GM21367 (cell line): ENCODE results near the gene PCDHB1.

Experiments used
- ATAC-seq: cut with Tn5 transposase; IDR thresholded peaks from one replicate; pipeline ENCODE4 v1.9.1; 2021; ENCODE audit not compliant: unreplicated experiment

The PCDHB1 gene

GRCh38 chr5:141050622-141051520 is at the start of gene PCDHB1:
TSS of gene PCDHB1 (plus strand) at chr5:141051374. CDS start at chr5:141051471, 97 bp downstream.
- ATAC-seq: no peak

DNA sequence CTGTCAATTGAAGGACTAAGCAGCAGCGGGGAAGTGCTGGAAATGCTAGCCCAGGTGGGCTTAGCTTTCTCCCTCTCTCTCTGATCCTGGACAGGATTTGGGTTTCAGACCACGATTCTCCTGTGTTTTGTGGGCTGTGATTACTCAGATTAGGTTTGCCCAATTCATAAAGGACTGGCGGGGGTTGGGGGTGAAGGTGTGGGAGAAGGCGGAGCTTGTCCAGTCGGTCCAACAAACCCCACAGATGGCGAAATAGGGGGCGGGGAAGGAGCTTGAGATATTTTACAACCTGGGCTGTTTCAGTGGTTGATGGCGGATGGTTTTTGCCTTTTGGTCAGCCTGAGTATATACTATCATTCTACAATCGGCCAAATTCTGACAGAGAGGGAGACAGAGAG is 49.7 kb upstream of the PCDHB1 start:
- ATAC-seq: no peak

DNA sequence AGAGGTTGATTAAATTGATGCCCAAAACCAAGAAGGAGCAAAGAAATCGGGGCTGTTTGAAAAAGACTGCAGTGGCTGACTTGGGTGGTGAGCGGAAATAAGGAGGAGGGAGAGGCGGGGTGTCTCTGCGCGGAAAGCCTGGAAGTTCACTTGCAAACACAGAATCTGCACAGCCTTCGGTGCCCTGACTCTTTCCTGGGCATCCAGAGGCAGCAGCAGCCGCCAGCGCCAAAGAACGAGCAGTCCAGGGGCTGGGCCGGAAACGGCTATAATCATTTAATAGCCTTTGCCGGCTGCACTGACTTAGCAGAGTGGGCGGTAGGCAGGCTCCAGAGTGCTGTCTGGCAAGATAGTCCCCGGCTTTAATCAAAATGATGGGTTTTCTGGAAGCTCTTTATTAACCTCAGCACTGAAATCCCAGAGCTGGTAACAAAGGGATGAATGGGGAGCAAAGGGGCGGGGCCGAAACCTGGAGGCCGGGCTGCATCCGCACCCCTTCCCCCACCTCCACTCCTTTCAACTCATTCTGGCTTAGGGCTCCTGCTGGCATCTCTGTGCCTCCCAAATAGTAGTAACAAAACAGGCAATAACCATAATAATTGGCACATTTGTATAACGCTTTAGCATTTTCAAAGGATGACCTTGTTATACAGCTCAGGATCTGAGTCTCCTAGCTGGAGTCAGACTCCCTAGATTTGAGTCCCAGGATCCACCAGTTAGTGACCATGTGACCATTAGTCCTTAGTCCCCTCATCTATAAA is 49.1 kb upstream of the PCDHB1 start:
- no peak for ATAC-seq

- no peak for ATAC-seq
Measured at GRCh38 chr5:141002605-141002965, 48.6 kb upstream of the PCDHB1 start.

DNA sequence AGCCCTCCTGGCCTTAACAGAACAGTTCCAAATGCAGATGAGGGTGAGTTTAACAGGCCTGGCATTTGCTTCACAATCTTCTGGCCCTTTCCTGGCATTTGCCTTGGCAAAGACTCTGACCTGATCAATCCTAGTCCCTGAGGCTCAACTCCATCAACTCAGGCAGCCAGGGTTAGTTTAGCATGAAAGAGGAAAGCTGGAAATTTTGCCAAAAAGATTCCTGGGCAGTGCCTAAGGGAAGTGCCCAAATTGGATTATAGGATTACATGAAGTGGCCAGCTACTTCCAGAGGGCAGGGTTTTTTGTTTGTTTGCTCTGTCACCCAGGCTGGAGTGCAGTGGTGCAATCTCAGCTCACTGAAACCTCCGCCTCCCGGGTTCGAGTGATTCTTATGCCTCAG is 48.1 kb upstream of the PCDHB1 start:
- no peak for ATAC-seq

GRCh38 chr5:141003791-141004611 is 47.2 kb upstream of the PCDHB1 start:
- ATAC-seq: no peak

- ATAC-seq: no peak
Measured at GRCh38 chr5:141007791-141008190, 43.4 kb upstream of the PCDHB1 start.

GRCh38 chr5:141010047-141010793 is 41.0 kb upstream of the PCDHB1 start:
- ATAC-seq: no peak

GRCh38 chr5:141017943-141018342 is 33.2 kb upstream of the PCDHB1 start:
- ATAC-seq: no peak

DNA sequence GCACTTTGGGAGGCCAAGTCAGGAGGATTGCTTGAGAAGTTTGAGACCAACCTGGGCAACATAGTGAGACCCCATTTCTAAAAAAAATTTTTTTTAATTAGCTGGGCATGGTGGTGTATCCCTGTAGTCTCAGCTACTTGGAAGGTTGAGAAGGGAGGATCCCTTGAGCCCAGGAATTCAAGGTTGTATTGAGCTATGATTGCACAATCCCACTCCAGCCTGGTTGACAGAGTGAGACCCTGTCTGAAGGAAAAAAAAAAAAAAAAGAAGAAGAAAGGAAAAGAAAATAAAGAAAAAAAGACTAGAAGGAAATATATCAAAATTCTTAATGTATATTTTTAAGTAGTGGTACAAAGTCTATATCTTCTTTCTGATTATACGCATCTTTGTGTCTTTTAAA is 28.8 kb upstream of the PCDHB1 start:
- ATAC-seq: no peak

GRCh38 chr5:141031006-141031405 is 20.2 kb upstream of the PCDHB1 start:
- ATAC-seq: no peak

DNA sequence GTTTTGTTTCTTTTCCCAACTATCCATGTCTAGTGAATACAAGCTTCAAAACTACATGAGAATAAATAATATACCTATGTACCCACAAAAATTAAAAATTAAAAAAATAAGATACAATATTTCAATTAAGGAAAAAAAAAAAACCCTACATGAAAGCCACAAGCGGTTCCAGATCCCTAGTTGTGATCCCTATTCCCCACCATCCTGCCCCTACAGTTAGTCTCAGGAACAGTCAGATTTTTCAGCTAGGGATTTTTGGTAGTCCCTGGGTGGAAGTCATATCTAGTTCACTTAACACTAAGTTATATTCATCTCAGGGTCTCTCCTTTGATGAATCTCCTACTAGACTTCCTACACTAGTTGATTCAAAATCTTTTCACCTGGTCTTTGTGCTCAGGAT is 18.5 kb upstream of the PCDHB1 start:
- ATAC-seq: no peak

DNA sequence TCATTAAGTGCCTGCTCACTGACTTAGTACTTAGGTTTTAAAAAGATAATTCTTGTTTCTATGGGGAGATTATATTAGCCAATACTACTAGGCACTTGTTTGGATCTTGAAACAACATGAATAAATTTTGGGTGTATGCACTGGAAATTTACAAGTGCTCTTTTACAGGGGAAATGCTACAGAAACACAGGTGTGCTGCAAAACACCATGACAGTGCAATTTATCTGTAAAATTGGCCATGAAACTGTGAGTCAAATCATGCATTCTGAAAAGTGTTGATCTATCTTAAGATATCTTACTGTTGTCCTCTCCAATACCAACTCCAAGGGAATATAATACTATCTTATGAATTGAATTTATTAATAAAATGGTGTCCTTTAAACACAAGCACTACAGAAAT is 12.1 kb upstream of the PCDHB1 start:
- ATAC-seq: no peak

DNA sequence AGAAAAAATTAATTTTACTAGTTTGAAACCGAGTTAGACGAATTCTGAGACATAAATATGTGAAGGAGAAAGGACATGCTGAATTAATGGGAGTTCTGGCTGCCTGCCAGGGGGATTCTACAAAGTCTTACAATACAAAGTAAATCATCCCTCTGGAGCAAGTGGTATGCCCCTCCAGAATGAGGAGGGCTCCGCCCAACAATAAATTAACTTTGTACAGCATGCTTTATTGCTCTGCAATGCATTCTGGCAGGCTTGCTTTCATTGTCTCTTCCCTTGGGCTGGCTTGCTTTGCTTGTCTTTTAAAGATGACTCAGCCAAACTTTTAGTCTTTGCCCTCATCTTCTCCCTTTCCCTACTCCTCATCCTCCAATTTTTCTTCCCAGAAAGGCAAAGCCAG is 11.7 kb upstream of the PCDHB1 start:
- ATAC-seq: no peak

DNA sequence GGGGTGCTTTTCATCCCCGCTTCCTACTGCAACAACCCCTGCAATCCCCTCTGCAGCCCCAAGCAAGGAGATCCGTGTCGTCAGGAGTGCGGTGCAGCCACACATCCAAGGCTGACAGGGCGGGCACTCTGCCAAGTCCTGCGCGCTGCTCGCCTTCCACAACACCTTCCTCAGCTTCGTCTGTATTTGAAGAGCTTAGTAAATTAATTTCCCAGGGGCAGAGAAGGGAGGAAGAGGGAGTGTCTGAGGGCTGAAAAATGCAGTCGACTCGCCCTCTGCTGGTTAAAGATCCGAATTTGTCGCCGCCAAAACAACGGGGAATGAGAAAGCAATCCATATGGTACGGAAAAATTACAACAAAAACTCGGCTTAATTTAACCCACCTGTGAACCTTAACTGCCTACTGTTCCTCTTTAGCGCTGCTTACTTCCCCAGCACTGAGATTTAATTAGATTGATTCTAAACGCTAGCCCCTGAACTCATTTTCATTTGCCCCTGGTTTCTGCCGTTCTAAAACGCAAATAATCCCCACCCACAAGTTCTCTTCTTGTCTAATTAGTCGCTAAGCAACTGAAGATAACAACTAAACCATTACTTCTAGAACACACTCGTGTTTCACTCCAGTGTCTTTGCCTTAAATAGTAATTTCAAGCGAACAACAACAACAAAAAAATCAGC is 10.9 kb upstream of the PCDHB1 start:
- no peak for ATAC-seq

DNA sequence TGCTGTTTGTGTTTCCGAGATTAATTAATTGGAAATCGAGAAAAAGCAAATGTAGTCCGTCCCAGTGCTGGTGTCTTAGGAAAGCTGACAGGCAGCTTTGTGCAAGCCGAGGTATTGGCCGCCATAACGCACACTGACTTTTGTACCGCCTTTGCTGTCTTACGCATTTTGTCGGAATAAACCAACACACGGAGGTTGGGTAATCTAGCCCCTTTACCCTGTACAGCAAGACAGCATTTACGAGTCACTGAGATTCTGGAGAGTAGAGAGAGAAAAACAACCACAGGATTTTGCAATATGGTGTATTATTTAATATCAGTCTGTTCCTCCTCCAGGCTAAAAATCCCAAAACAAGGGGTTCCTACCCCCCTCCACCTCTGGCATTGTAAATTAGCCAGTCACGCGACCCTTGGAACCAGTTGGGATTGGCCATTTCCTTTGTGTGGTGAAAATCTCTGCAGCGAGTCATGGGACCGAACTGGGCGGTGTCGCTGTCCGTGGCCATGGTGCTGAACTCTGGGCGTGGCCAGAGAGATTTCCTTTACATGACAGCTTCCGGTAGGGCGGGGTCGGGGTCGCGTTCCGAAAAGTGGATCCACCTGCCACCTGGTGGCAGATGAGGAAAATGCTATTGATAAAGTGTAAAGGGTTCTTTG is 10.3 kb upstream of the PCDHB1 start:
- no peak for ATAC-seq

- no peak for ATAC-seq
Measured at GRCh38 chr5:141041427-141041785, 9.8 kb upstream of the PCDHB1 start.

DNA sequence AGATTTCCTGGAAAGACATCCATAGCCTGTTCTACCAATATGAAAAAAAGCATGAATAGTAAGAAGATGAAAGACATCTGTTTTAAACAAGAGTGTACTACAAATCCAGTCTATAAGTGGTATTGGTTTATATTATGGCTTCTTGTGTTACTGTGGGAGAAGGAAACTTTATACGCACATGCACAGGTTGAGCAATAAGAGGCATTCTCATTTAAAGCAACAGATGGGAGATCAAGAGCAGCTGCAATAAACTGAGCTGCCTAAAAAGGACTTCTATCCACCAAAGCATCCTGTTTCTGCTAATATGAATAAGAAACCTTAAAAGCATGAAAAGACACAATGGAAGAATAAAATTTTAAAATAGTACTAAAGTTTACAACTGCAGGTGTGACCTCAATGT is 8.6 kb upstream of the PCDHB1 start:
- no peak for ATAC-seq

DNA sequence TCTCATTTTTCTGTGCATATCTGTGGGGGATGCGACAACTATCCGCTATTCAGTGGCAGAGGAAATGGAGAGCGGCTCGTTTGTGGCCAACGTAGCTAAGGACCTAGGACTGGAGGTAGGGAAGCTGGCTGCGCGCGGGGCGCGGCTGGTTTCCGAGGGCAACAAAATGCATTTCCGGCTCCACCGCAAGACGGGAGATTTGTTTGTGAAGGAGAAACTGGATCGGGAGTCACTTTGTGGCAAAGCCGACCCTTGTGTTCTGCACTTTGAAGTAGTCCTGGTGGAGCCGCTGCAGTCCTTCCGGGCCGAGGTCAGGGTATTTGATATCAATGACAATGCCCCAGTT is 320 bp downstream of the PCDHB1 start:
- no peak for ATAC-seq

DNA sequence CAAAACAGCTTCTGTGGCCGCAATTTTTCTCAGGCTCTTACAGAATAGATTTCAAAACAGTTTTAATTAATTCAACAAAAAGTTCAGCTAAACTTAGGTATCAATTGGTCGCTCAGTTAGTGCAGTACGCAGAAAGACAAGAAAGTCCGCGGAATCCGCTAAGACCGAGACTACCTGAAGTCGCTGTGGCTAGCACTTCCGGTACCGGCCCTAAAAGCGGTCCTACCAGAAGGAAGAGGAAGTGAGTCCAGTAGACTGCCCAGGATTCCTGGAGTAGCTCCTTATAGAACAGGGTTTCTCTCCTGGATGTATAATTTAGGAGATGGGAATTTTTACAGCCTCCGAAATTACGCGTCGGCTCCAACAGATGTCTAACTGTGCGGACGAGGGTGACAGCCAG is 26.7 kb downstream of the PCDHB1 start:
- ATAC-seq: no peak
